IMR-90 (cell line): ENCODE measurements around the gene ITGA6. TPM values are rescaled to one million over a fixed set of nuclear protein-coding genes. Genes with fewer than 3 reads are reported as not detected.

ENCODE experiments used
- ATAC-seq: fragments of 200-7000 bp; cut with Tn5 transposase; 2 replicates; pipeline ENCODE4 v1.9.1; 2020; ENCODE audit warnings: low read depth, mild to moderate bottlenecking, moderate library complexity
- BruUV-seq: library from RNA; stranded (reverse); fragments of 400-500 nt; replicated peaks from 2 replicates; lab custom pipeline; 2021; lab: Mats Ljungman, UMichigan
- CTCF ChIA-PET: fragments of 300-600 bp; formaldehyde crosslinking; extraction: SDS; loops from one replicate; lab custom pipeline; 2021; ENCODE audit warnings: antibody characterized with exemption; lab: Yijun Ruan, JAX
- POLR2A ChIA-PET: fragments of 300-600 bp; sonication (Branson Sonifier 250); formaldehyde crosslinking; loops from one replicate; lab custom pipeline; 2022; ENCODE audit warnings: antibody characterized with exemption; ENCODE audit not compliant: unreplicated experiment; lab: Charles Lee
- DNase-seq: peaks from one replicate; pipeline ENCODE4 v3.0.0; 2013
- H2AFZ ChIP-seq: replicated peaks from 2 replicates; pipeline ENCODE3; 2013; ENCODE audit warnings: low read length, mild to moderate bottlenecking; ENCODE audit not compliant: poor library complexity
- H2AK5ac ChIP-seq: 2 replicates; pipeline ENCODE4 v1.6.1; 2013; ENCODE audit warnings: low read depth, low read length, inconsistent platforms
- H2AK9ac ChIP-seq: replicated peaks from 2 replicates; pipeline ENCODE3; 2013; ENCODE audit warnings: mild to moderate bottlenecking, low read depth, low read length, moderate library complexity; ENCODE audit not compliant: poor library complexity
- H2BK120ac ChIP-seq: 2 replicates; pipeline ENCODE4 v1.6.1; 2013; ENCODE audit warnings: low read depth, low read length, inconsistent platforms
- H2BK15ac ChIP-seq: 3 replicates; pipeline ENCODE4 v1.6.1; 2013; ENCODE audit warnings: low read depth, low read length, inconsistent platforms
- H2BK20ac ChIP-seq: 2 replicates; pipeline ENCODE4 v1.6.1; 2013; ENCODE audit warnings: low read depth, mild to moderate bottlenecking, inconsistent platforms, low read length, moderate library complexity
- H2BK5ac ChIP-seq: 2 replicates; pipeline ENCODE4 v1.6.1; 2013; ENCODE audit warnings: mild to moderate bottlenecking, low read depth, low read length, inconsistent platforms; ENCODE audit not compliant: poor library complexity, severe bottlenecking
- H3K14ac ChIP-seq: replicated peaks from 2 replicates; pipeline ENCODE4 v1.6.1; 2013; ENCODE audit warnings: low read depth, low read length, inconsistent platforms
- H3K18ac ChIP-seq: 2 replicates; pipeline ENCODE4 v1.6.1; 2013; ENCODE audit warnings: low read depth, low read length, control low read depth
- H3K23ac ChIP-seq: 2 replicates; pipeline ENCODE4 v1.6.1; 2013; ENCODE audit warnings: low read depth, low read length, inconsistent platforms
- H3K27ac ChIP-seq: 2 replicates; pipeline ENCODE4 v1.5.1; 2013; ENCODE audit warnings: mild to moderate bottlenecking, control low read depth, low read length; ENCODE audit not compliant: insufficient read depth
- H3K27me3 ChIP-seq: 2 replicates; pipeline ENCODE4 v1.6.1; 2013; ENCODE audit warnings: low read length; ENCODE audit not compliant: control insufficient read depth, insufficient read depth
- H3K36me3 ChIP-seq: 2 replicates; pipeline ENCODE4 v1.6.1; 2013; ENCODE audit warnings: low read length, mixed read lengths; ENCODE audit not compliant: control insufficient read depth, insufficient read depth
- H3K4ac ChIP-seq: 2 replicates; pipeline ENCODE4 v1.6.1; 2013; ENCODE audit warnings: low read depth, low read length, inconsistent platforms
- H3K4me1 ChIP-seq: 2 replicates; pipeline ENCODE4 v1.6.1; 2013; ENCODE audit warnings: low read length, mixed read lengths; ENCODE audit not compliant: control insufficient read depth, insufficient read depth
- H3K4me2 ChIP-seq: 2 replicates; pipeline ENCODE4 v1.6.1; 2013; ENCODE audit warnings: low read depth, mild to moderate bottlenecking, control low read depth, low read length, moderate library complexity
- H3K4me3 ChIP-seq: 2 replicates; pipeline ENCODE4 v1.5.1; 2013; ENCODE audit warnings: low read depth, mild to moderate bottlenecking, control low read depth, low read length, moderate library complexity; ENCODE audit not compliant: insufficient read depth
- H3K56ac ChIP-seq: 2 replicates; pipeline ENCODE4 v1.6.1; 2013; ENCODE audit warnings: low read length, inconsistent platforms; ENCODE audit not compliant: insufficient read depth; ENCODE audit errors: extremely low read depth
- H3K79me1 ChIP-seq, 2 experiments: 2 replicates each; pipeline ENCODE4 v1.6.1; 2013; ENCODE audit warnings: low read length in 2 of 2, inconsistent platforms in 1 of 2, low read depth in 1 of 2
- H3K9ac ChIP-seq: 2 replicates; pipeline ENCODE4 v1.6.1; 2013; ENCODE audit warnings: low read depth, low read length, control low read depth
- H3K9me1 ChIP-seq: 2 replicates; pipeline ENCODE4 v1.6.1; 2013; ENCODE audit warnings: low read length, inconsistent platforms; ENCODE audit not compliant: insufficient read depth
- H3K9me3 ChIP-seq: 2 replicates; pipeline ENCODE4 v1.6.1; 2013; ENCODE audit warnings: low read length; ENCODE audit not compliant: control insufficient read depth, insufficient read depth
- H4K20me1 ChIP-seq: 2 replicates; pipeline ENCODE4 v1.6.1; 2013; ENCODE audit warnings: low read length, inconsistent platforms; ENCODE audit not compliant: insufficient read depth
- H4K5ac ChIP-seq: 2 replicates; pipeline ENCODE4 v1.6.1; 2013; ENCODE audit warnings: mild to moderate bottlenecking, low read depth, low read length, control low read depth
- H4K8ac ChIP-seq, 2 experiments: 2 replicates each; pipeline ENCODE4 v1.6.1; 2013; ENCODE audit warnings: low read depth in 2 of 2, low read length in 2 of 2, control low read depth in 1 of 2, inconsistent platforms in 1 of 2
- H4K91ac ChIP-seq: 2 replicates; pipeline ENCODE4 v1.6.1; 2013; ENCODE audit warnings: low read depth, low read length, inconsistent platforms; ENCODE audit not compliant: insufficient read depth
- NFE2L2 ChIP-seq: fragments of 150-350 bp; IDR thresholded peaks from 2 replicates; pipeline ENCODE4 v1.6.1; 2016; ENCODE audit warnings: low read depth, mild to moderate bottlenecking, low read length
- SMC3 ChIP-seq: fragments of 150-350 bp; IDR thresholded peaks from 2 replicates; pipeline ENCODE4 v1.6.1; 2016; ENCODE audit warnings: low read depth, mild to moderate bottlenecking, antibody characterized with exemption, low read length, moderate library complexity
- WGBS, 2 experiments: methylation state at CpG; one replicate each; pipeline versions ENCODE4 v1.1.5 to v1.1.7; 2013; ENCODE audit warnings: missing lambda C conversion rate in 2 of 2; ENCODE audit not compliant: insufficient read length in 1 of 2; ENCODE audit errors: extremely low coverage in 2 of 2; 5-methylcytosine and 5-hydroxymethylcytosine counted together
- dilution Hi-C: fragments of 300-500 bp; cut with HindIII; formaldehyde crosslinking; loops from one replicate; pipeline ENCODE4 v1.14.3; 2018; ENCODE audit warnings: low sequenced_read_pairs; ENCODE audit not compliant: unreplicated experiment
- in situ Hi-C: fragments of 300-500 bp; cut with MboI; formaldehyde crosslinking; loops from 3 replicates; pipeline ENCODE4 v1.14.3; 2019; ENCODE audit warnings: low sequenced_read_pairs, inconsistent platforms, mixed read lengths
- intact Hi-C: fragments of 100-400 bp; cut with micrococcal nuclease; formaldehyde crosslinking; loops from 2 replicates; pipeline ENCODE4 v1.10.0; 2022
- polyA plus RNA-seq, 3 experiments: library from polyadenylated mRNA; depleted of rRNA; stranded (reverse); fragments of >200 nt; gene quantifications; 2 replicates each; pipeline ENCODE4 v1.2.3, GENCODE V29; 2012; ENCODE audit warnings: low replicate concordance in 1 of 3
- total RNA-seq: library from RNA; depleted of rRNA; stranded (reverse); fragments of >200 nt; gene quantifications from 2 replicates; pipeline ENCODE4 v1.2.3, GENCODE V29; 2012

ITGA6 gene
- total and polyA plus RNA-seq, 2 of the 4 experiments (the other 2 are of a cell fraction), result 12.5 to 43.9 TPM

DNA sequence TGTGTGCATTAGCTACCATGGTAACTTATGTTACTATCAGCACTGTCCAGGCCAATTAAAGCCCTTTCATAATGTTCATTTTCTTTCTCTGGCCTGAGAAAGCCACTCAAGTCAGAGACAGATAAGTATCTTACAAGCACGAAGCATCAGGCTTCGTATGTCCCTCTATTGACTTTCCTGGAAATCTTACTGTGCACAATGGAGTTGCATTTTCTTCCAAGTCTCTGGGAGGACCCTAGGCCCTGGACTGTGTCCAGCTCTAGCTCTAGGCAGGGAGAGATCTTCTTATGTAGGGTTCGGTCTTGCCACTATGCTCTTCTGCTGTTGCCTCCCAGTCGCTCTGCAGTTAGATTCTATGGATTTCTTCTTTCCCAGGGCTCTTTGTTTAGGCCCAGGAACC, 40.0 kb upstream of the ITGA6 start:
- H3K9me3 ChIP-seq, result no peaks in the 10 kb centered on the region
- 40% methylated on average over 1 of the region's 4 CpGs; no CpG with 5 or more reads in 1 of the 2 experiments for WGBS, 2 experiments
- CTCF ChIA-PET, result no interaction called here
- H4K8ac ChIP-seq, result no peak overlapping the region
- H4K91ac ChIP-seq, result no peak overlapping the region
- BruUV-seq, result no TSS peak
- H3K56ac ChIP-seq, result no peak overlapping the region
- H3K27ac ChIP-seq, result no peak overlapping the region
- H2BK20ac ChIP-seq, result no peak overlapping the region
- H2AFZ ChIP-seq, result no peak overlapping the region
- no peak for TF ChIP-seq SMC3
- TF ChIP-seq NFE2L2, result no peak
- no peak overlapping the region for H3K4ac ChIP-seq
- POLR2A ChIA-PET, result no interaction called here
- no peaks in the 10 kb centered on the region for H3K9me1 ChIP-seq
- H3K36me3 ChIP-seq, result no peaks in the 10 kb centered on the region
- H2AK5ac ChIP-seq, result no peak overlapping the region
- no peak overlapping the region for H3K9ac ChIP-seq
- no peak for DNase-seq
- no peak overlapping the region for H2BK15ac ChIP-seq
- dilution Hi-C loops (no loop called here), intact Hi-C loops (no loop called here), in situ Hi-C loops (no loop called here)
- no peaks in the 10 kb centered on the region for H4K20me1 ChIP-seq
- no peak overlapping the region for H3K4me2 ChIP-seq
- H3K79me1 ChIP-seq, result no peaks in the 10 kb centered on the region
- H3K14ac ChIP-seq, result no peak overlapping the region
- 0 out of 2 replicates have a peak, but pooled peaks cover 1% of the 10 kb centered on the region for H3K27me3 ChIP-seq
- no peak overlapping the region for H3K18ac ChIP-seq
- ATAC-seq, result no peak
- no peak overlapping the region for H2AK9ac ChIP-seq
- no peak overlapping the region for H2BK120ac ChIP-seq
- no peak overlapping the region for H4K5ac ChIP-seq
- no peak overlapping the region for H2BK5ac ChIP-seq
- H3K4me3 ChIP-seq, result no peak overlapping the region
- H3K4me1 ChIP-seq, result no peaks in the 10 kb centered on the region
- H3K23ac ChIP-seq, result no peak overlapping the region
